Endodermal cell (in vitro differentiated cells): Measurements from ENCODE around the gene POMC. TPM values are rescaled to one million over a fixed set of nuclear protein-coding genes. Genes with fewer than 3 reads are reported as not detected.
"Not testable (repeated sequence)": the region's sequence is repeated elsewhere in the genome, so short reads cannot be mapped to it uniquely, and the experiment has no call there.

Experiments
- DNase-seq: peaks from one replicate; pipeline ENCODE4 v3.0.0-alpha.2; 2017
- H3K27ac ChIP-seq: 2 replicates; pipeline ENCODE4 v1.5.1; 2013; ENCODE audit warnings: mild to moderate bottlenecking, low read depth, low read length, moderate library complexity
- H3K27me3 ChIP-seq: 2 replicates; pipeline ENCODE4 v1.6.1; 2013; ENCODE audit warnings: mild to moderate bottlenecking, low read length, moderate library complexity; ENCODE audit not compliant: insufficient read depth, control insufficient read depth, poor library complexity, severe bottlenecking
- H3K36me3 ChIP-seq: 2 replicates; pipeline ENCODE4 v1.7.0; 2013; ENCODE audit warnings: mild to moderate bottlenecking, low read length, moderate library complexity; ENCODE audit not compliant: control insufficient read depth, insufficient read depth
- H3K4me1 ChIP-seq: one replicate; pipeline ENCODE4 v1.7.0; 2013; ENCODE audit warnings: low read length; ENCODE audit not compliant: control insufficient read depth, insufficient read depth
- H3K4me3 ChIP-seq: 2 replicates; pipeline ENCODE4 v1.5.1; 2013; ENCODE audit warnings: mild to moderate bottlenecking, low read length, moderate library complexity
- H3K9ac ChIP-seq: 2 replicates; pipeline ENCODE4 v1.6.1; 2013; ENCODE audit warnings: mild to moderate bottlenecking, low read length, moderate library complexity; ENCODE audit not compliant: poor library complexity, severe bottlenecking; ENCODE audit errors: extremely low read depth
- H3K9me3 ChIP-seq: 2 replicates; pipeline ENCODE4 v1.6.1; 2013; ENCODE audit warnings: mild to moderate bottlenecking, low read length, moderate library complexity; ENCODE audit not compliant: control insufficient read depth
- H3K27ac Mint-ChIP-seq: 2 replicates; pipeline ENCODE4 v1.8.0; 2020; ENCODE audit warnings: mixed read lengths
- H3K27me3 Mint-ChIP-seq: 2 replicates; pipeline ENCODE4 v1.8.0; 2021; ENCODE audit warnings: mild to moderate bottlenecking, mixed read lengths; ENCODE audit not compliant: insufficient read depth
- H3K36me3 Mint-ChIP-seq: 2 replicates; pipeline ENCODE4 v1.8.0; 2020; ENCODE audit warnings: low read depth, mixed read lengths
- H3K4me1 Mint-ChIP-seq: 2 replicates; pipeline ENCODE4 v1.8.0; 2020; ENCODE audit warnings: mixed read lengths
- H3K4me3 Mint-ChIP-seq: 2 replicates; pipeline ENCODE4 v1.8.0; 2020; ENCODE audit warnings: mild to moderate bottlenecking, moderate library complexity, mixed read lengths
- H3K9me3 Mint-ChIP-seq: 2 replicates; pipeline ENCODE4 v1.8.0; 2020; ENCODE audit warnings: mild to moderate bottlenecking, mixed read lengths
- CTCF ChIP-seq: fragments of 200-600 bp; sonication (generic); conservative IDR thresholded peaks from 2 replicates; pipeline ENCODE4 v1.5.0; 2021; ENCODE audit warnings: antibody characterized with exemption, mild to moderate bottlenecking
- WGBS, 2 experiments: methylation state at CpG; one replicate each; pipeline versions ENCODE4 v1.1.5 to v1.1.7; 2013; ENCODE audit warnings: missing lambda C conversion rate in 2 of 2, mixed read lengths in 1 of 2; ENCODE audit not compliant: insufficient coverage in 1 of 2, insufficient read length in 1 of 2; 5-methylcytosine and 5-hydroxymethylcytosine counted together
- total RNA-seq, 2 donors: library from RNA; stranded (reverse); fragmentation: NEBNext Ultra II Directional in 1 of 2; extraction: Animal tissue kit (Norgen Biotek cat#: 25700) in 1 of 2; gene quantifications; 2 replicates in 1 of 2; 3 replicates in 1 of 2; pipeline ENCODE4 v1.2.1, GENCODE V29; 2021

The POMC gene
- total RNA-seq, 2 donors from 2014 or later = 10.9 to 14.5 TPM

DNA sequence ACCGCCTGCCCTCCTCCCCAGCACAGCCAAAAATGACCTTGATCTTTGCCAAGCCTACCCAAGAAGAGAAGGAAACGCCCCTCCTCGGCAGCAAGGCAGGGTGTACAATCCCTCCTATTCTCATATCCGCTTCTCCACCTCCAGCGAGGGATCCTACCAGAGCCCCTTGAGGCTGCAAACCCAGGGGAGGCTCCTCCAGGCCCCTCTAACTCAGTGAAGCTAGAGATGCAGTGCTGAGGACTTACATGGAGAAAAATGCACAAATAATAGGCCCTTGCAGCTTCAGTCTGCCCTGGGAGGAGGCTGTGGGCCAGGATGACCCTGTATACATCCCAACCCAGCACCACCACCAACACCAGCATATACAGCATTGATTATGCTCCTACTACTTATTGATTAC is 46.9 kb upstream of the POMC start:
- H3K4me3 ChIP-seq = peak overlapping the region; percentile 78
- H3K27me3 Mint-ChIP-seq = no peaks in the 10 kb centered on the region
- DNase-seq = peak; percentile 55
- 88 to 94% methylated on average over 1 to 5 of the region's 5 CpGs for WGBS, 2 experiments
- H3K9me3 Mint-ChIP-seq = no peaks in the 10 kb centered on the region
- H3K27ac Mint-ChIP-seq = peak overlapping the region; percentile 84
- H3K36me3 Mint-ChIP-seq = no peaks in the 10 kb centered on the region
- no peak for TF ChIP-seq CTCF
- no peak overlapping the region for H3K9ac ChIP-seq
- no peak overlapping the region for H3K27ac ChIP-seq
- no peaks in the 10 kb centered on the region for H3K4me1 ChIP-seq
- no peaks in the 10 kb centered on the region for H3K9me3 ChIP-seq
- no peaks in the 10 kb centered on the region for H3K27me3 ChIP-seq
- peaks cover 16% of the 10 kb centered on the region for H3K4me1 Mint-ChIP-seq
- H3K4me3 Mint-ChIP-seq = peak overlapping the region; percentile 73
- H3K36me3 ChIP-seq = no peaks in the 10 kb centered on the region

DNA sequence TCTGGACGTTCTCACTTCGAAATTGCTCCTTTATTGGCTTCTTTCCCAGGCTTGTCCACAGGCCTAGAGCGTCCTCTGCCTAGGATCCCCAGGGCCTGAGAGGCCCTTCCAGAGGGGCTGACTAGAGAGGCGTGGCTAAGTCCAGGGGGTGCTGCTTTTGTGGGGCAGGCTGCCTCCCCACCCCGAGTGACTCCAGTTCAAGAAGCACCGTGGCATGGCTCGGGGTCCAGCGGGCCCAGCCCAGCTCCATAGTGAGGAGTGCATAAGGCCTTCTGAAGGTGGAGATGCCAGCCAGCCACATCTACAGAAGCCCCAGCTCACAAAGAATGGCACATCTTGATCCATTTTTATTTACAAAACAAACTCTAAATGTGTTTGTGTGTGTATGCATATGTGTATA is 44.8 kb upstream of the POMC start:
- no peaks in the 10 kb centered on the region for H3K9me3 Mint-ChIP-seq
- 89 to 91% methylated on average over 4 to 8 of the region's 8 CpGs for WGBS, 2 experiments
- H3K4me1 Mint-ChIP-seq = peaks cover 12% of the 10 kb centered on the region
- no peaks in the 10 kb centered on the region for H3K36me3 Mint-ChIP-seq
- no peak overlapping the region for H3K4me3 Mint-ChIP-seq
- Histone ChIP-seq H3K4me1 (no peaks in the 10 kb centered on the region), H3K36me3 (no peaks in the 10 kb centered on the region), H3K27me3 (no peaks in the 10 kb centered on the region), H3K4me3 (no peak overlapping the region), H3K9me3 (no peaks in the 10 kb centered on the region), H3K27ac (no peak overlapping the region), H3K9ac (no peak overlapping the region)
- no peak overlapping the region for H3K27ac Mint-ChIP-seq
- no peak for TF ChIP-seq CTCF
- no peaks in the 10 kb centered on the region for H3K27me3 Mint-ChIP-seq
- DNase-seq = no peak

- H3K36me3 Mint-ChIP-seq, H3K27me3 Mint-ChIP-seq, H3K9me3 Mint-ChIP-seq, H3K4me3 Mint-ChIP-seq, H3K9ac ChIP-seq, H3K4me3 ChIP-seq, H3K4me1 ChIP-seq, H3K36me3 ChIP-seq, H3K9me3 ChIP-seq, H3K27me3 ChIP-seq, H3K27ac Mint-ChIP-seq, H3K27ac ChIP-seq, DNase-seq: not testable (repeated sequence)
- WGBS, 2 experiments = 94 to 98% methylated on average over 3 to 5 of the region's 6 CpGs
- peaks cover 16% of the 10 kb centered on the region for H3K4me1 Mint-ChIP-seq
Observed at GRCh38 chr2:25210923-25211322, 42.5 kb upstream of the POMC start.

- WGBS, 2 experiments = 79 to 80% methylated on average over 4 to 5 of the region's 5 CpGs
- no peak overlapping the region for H3K27ac ChIP-seq
Observed at GRCh38 chr2:25207078-25207545, 38.7 kb upstream of the POMC start.

More at GRCh38 chr2:25207078-25207545, 38.7 kb upstream of the POMC start:
- no peak for TF ChIP-seq CTCF
- Mint-ChIP-seq H3K4me1 (peaks cover 4% of the 10 kb centered on the region), H3K9me3 (no peaks in the 10 kb centered on the region), H3K27ac (peak overlapping the region; percentile 35), H3K36me3 (no peaks in the 10 kb centered on the region), H3K4me3 (no peak overlapping the region), H3K27me3 (no peaks in the 10 kb centered on the region)
- DNase-seq = peak; percentile 78
- Histone ChIP-seq H3K9me3 (no peaks in the 10 kb centered on the region), H3K27me3 (no peaks in the 10 kb centered on the region), H3K9ac (no peak overlapping the region), H3K36me3 (no peaks in the 10 kb centered on the region), H3K4me3 (no peak overlapping the region), H3K4me1 (no peaks in the 10 kb centered on the region)
